CD4-positive, alpha-beta T cell treated with Interleukin-6 at 100 ng/mL for 8 hours (primary cell): ENCODE results near the gene STARD13.

Source experiments
- DNase-seq: peaks from one replicate; pipeline ENCODE4 v3.0.0-alpha.2; 2020; ENCODE audit warnings: mixed read lengths, low spot score

Gene STARD13

GRCh38 chr13:33139184-33139583, 146.4 kb downstream of the STARD13 start:
- DNase-seq, result no peak

GRCh38 chr13:33138441-33138840, 147.1 kb downstream of the STARD13 start:
- DNase-seq, result no peak

- no peak for DNase-seq
These were observed 147.8 kb downstream of the STARD13 start for GRCh38 chr13:33137721-33138120.

- no peak for DNase-seq
These were observed 150.5 kb downstream of the STARD13 start for GRCh38 chr13:33135097-33135496.

GRCh38 chr13:33134213-33134612, 151.3 kb downstream of the STARD13 start:
- DNase-seq, result no peak

GRCh38 chr13:33132644-33133440, 152.7 kb downstream of the STARD13 start:
- DNase-seq, result no peak

- DNase-seq, result no peak
These were observed 155.7 kb downstream of the STARD13 start for GRCh38 chr13:33129886-33130285.

- no peak for DNase-seq
These were observed 156.3 kb downstream of the STARD13 start for GRCh38 chr13:33129094-33129832.

- DNase-seq, result no peak
These were observed 157.4 kb downstream of the STARD13 start for GRCh38 chr13:33128134-33128533.

GRCh38 chr13:33127009-33127551, 158.5 kb downstream of the STARD13 start:
- no peak for DNase-seq

GRCh38 chr13:33125821-33126570, 159.6 kb downstream of the STARD13 start:
- no peak for DNase-seq

GRCh38 chr13:33123066-33123859, 162.3 kb downstream of the STARD13 start:
- no peak for DNase-seq

GRCh38 chr13:33119856-33120543, 165.6 kb downstream of the STARD13 start:
- DNase-seq, result no peak

GRCh38 chr13:33119022-33119781, 166.4 kb downstream of the STARD13 start:
- DNase-seq, result no peak

GRCh38 chr13:33116321-33117010, 169.1 kb downstream of the STARD13 start:
- no peak for DNase-seq

- no peak for DNase-seq
These were observed 170.3 kb downstream of the STARD13 start for GRCh38 chr13:33115274-33115673.

GRCh38 chr13:33114146-33114545, 171.4 kb downstream of the STARD13 start:
- no peak for DNase-seq

- DNase-seq, result no peak
These were observed 172.8 kb downstream of the STARD13 start for GRCh38 chr13:33112766-33113165.

GRCh38 chr13:33111414-33112110, 174.0 kb downstream of the STARD13 start:
- no peak for DNase-seq
